Right ventricle myocardium superior (tissue), 1 donor: Measurements from ENCODE around the gene PRKCE. TPM values are rescaled to one million over a fixed set of nuclear protein-coding genes. Genes with fewer than 3 reads are reported as not detected.

Experiments
- ATAC-seq: fragments of 200-7000 bp; cut with Tn5 transposase; one replicate; pipeline ENCODE4 v1.9.1; 2020; ENCODE audit warnings: mild to moderate bottlenecking; ENCODE audit not compliant: poor library complexity
- DNase-seq: peaks from one replicate; pipeline ENCODE4 v3.0.0-alpha.2; 2020
- intact Hi-C: fragments of 100-400 bp; cut with DNase I; formaldehyde crosslinking; loops from one replicate; pipeline ENCODE4 v1.11.2; 2022
- total RNA-seq: library from RNA; stranded (reverse); fragmentation: NEBNext Ultra II Directional; extraction: Animal tissue kit (Norgen Biotek cat#: 25700); gene quantifications from one replicate; pipeline ENCODE4 v1.2.1, GENCODE V29; 2021
- donor health status: DM: no; HTN: yes; CAD: no; lungs with severe emphysema.

PRKCE gene
- total RNA-seq, 1 donor from 2014 or later, result 12.5 TPM

DNA sequence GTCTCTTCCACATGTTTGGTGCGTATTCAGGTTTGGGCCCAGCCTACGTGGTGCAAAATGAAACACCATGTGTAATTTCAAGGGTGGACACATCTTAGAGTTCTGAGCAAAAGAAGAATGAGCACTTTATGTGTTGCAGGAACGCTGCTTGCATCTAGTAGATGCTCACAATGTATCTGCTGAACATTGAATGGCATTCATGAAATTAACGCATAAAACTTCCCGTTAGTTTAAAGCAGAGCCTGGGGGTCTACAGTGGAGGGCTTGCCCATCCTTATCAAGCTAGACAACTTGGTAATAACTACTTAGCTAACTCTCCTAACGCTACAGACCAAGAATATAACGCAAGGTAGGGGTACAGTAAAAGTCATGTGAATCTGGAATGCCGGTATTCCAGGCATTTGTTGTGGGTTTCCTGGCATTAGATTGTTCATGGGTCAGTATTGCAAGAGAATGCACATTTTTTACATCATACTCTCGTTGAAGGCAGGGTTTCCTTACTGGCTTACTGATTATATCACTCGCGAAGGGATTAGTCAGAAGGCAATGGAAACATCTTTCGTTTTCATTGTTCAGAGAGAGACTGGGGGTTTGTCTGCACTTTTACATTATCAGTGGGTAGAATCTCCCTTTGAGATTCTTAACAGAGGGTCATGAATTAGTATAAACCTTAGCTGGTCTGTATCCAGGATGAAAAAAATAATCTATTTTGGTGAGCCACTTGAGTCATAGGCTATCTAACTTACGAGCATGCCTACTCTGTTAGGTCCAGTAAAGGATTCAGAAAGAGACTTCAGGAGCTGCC is 416.2 kb downstream of the PRKCE start:
- DNase-seq (no peak), ATAC-seq (no peak)
- intact Hi-C loops, result loop anchor here (10.0 kb wide), 2 partner anchors 67 to 297 kb away; no protein-coding TSS in a partner anchor

DNA sequence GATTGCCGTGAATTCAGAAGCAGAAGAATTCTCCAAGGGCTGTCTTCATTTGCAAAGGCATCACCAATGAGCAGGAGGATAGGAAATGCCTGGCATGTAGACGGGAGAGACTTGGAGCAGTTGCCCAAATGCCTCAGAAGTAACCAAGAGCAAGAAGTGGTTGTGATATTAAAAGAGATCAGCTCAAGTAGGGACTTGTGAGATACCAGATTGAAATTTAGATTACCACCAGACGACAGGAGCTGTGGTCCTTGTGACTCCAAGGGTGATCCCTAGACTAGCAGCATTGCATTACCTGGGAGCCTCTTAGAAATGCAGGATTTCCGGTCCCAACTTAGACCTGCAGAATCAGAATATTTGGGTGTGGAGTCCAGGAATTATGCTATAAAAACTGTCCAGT is 417.2 kb downstream of the PRKCE start:
- ATAC-seq, result no peak
- intact Hi-C loops, result loop anchor here (10.0 kb wide), 2 partner anchors 66 to 296 kb away; no protein-coding TSS in a partner anchor

DNA sequence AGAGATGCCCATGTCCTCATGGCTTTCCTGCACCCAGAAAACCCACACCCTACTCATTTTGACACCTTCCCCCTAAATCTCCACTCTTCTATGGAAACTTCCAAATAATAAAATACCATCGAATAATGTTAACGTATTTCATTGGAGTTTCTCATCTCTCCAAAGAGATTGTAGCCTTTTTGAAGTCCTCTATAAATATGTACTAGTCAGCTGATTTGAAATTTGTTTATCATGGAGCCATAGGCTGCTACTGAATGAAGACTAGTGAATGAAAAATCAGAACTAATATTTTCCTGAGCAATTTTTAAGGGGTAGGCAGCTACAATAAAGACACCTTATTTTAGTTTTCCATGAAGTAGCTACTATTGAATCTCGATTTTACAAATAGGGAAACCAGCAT is 419.6 kb downstream of the PRKCE start:
- intact Hi-C loops, result no loop called here
- no peak for ATAC-seq

More for the DNA sequence above, 417.2 kb downstream of the PRKCE start:
- DNase-seq, result no peak

DNA sequence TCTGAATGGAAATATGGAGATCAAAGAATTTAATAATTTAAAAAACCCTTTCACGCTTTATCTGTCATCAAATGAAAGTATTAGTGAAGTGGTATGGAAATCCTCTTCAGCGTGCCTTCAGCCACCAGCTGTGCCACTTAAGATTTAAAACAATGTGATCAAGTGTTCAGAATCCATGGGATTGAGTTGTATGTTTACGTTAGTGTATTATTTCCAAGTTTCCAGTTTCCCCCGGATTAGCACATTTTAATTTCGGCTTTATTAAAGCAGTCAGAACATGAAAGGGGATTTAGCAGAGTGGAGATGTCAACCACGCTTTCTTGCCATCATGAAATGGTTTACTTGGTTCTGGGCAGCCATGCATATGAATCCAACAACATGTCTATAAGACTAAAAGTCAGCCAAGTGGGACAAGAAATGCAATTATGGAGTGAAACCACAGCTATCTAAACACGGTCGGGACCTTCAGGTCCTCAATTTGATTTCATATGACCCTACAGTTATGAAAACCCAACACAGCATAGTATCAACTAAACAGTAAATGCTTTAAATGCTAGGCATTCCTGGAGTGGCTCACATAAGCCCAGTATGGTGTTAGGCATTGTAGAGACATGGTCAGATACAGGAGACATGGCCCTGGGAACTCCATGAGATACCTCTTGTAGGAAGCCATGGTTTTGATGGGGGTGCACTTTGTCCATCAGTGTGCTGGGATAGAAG is 420.8 kb downstream of the PRKCE start:
- ATAC-seq (no peak), DNase-seq (no peak)
- intact Hi-C loops, result no loop called here

More for the DNA sequence above, 419.6 kb downstream of the PRKCE start:
- no peak for DNase-seq

DNA sequence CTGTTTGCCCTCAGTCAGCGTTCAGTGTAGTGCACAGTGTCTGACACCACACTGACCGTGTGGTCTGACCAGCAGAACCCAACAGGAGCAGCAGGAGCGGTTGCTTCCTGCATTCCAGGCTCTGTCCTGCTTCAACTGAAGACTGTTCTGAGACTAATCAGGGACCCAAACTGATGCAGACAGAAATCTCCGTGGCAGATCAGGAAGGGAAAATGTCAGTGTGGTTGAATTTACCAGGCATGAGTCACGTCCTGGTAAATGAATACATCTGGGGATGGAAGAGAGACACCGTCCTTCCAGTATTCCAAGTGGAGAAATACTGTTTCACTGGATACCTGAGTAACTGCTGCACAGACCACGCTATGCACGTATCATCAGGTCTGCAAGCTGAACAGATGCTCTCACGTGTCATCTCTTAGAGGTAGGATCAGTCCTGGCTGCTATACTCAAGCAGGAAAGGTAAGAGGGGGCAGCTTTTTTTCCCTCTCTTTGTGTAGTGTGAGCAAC is 422.1 kb downstream of the PRKCE start:
- ATAC-seq, result no peak
- intact Hi-C loops, result no loop called here
- no peak for DNase-seq

DNA sequence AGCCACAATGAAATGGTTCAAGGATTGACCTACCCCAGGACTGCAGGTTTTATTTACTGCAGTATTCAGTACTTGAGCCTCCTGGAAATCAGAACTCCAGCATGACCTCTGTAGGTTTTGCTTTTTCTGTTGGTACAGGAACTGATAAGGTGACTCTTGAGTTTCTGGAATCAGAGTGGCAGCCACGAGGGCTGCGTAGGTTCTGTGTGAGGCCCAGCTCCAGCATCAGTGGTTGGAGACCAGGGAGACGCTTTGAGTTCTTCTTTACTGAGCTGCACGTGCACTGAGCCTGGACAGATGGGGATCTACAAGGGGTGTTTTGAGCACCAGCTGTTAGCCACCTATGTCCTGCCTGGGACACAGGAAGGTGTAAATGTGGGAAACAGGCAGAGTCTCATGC is 423.0 kb downstream of the PRKCE start:
- intact Hi-C loops, result no loop called here
- no peak for DNase-seq
- peak; percentile 60 for ATAC-seq

DNA sequence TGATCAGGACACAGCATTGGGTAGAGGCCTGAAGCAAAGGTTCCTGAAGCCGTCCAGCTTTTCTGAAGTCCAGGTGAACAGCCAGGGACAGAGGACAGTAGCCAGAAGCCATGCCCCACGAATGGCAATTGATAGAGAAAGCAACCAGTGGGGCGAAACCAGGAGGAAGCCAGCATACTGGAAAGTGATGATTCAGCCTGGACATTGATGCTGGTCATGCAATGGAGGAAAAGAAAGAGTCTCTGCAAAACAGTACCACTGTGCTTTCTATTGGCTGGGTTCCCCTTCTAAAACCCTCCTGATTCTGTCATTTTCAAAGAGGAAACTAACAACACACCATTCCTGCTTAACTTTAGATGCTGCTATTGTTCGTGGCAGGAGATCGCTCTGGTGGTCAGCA is 424.4 kb downstream of the PRKCE start:
- no peak for ATAC-seq
- no peak for DNase-seq
- intact Hi-C loops, result no loop called here

DNA sequence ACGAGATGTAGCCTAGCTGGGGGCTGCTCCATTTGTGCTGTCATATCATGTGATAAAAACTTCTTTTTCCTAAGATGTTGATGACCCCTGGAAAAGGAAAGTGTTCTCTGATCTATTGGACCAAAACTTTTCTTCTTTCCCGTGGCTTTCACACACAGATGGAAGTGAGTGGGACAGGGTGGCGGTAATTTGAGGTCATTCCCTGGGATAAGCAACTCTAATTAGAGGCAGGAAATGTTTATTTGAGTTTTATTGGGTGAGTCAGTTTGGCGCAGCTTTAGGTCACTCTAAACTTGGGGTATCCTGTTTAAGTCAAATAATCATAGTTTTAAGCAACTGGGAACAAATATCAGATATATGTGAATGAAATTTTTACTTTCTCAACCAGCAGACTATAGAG is 424.8 kb downstream of the PRKCE start:
- no peak for ATAC-seq
- intact Hi-C loops, result no loop called here
- no peak for DNase-seq

DNA sequence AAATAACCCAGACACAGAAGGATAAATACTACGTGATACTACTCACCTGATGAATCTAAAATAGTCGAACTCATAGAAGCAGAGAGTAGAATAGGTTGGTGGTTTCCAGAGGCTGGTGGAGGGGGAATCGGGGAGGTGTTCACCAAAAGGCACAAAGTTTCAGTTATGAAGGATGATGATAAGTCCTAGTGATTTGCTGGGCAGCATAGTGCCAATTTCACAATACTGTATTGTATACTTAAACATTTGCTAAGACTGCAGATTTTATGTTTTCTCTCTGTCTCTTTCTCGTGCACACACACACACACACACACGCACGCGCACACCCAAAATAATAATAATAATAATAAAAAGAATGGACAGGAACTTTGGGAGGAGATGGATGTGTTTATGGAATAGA is 425.4 kb downstream of the PRKCE start:
- intact Hi-C loops, result no loop called here
- ATAC-seq, result no peak
- no peak for DNase-seq

DNA sequence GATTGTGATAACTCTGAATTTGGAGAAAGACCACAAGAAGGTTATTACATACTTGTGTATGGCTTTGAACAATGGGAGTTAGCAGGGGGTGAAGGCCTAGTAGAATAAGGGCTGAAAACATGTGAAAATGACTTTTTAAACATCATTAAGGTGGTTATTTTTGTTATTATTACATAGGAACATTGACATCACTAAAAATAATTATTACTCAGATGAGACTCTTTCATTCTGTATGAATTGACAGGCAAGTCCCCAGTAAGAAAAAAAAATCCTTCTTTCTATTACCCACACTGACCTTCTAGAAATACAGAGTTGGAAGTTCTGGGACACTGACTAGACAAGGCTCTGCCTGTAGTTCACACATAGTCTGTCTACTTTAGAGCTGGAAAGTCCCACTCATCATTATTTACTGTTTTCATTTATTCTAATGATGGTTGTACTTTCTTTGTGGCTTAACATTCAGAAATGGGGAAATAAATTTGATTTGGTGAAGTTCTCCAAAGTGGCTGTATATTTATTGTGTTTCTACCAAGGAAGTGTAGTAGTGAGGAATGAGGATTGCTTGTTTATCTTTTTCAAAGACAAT is 426.1 kb downstream of the PRKCE start:
- intact Hi-C loops, result no loop called here
- ATAC-seq (no peak), DNase-seq (no peak)

DNA sequence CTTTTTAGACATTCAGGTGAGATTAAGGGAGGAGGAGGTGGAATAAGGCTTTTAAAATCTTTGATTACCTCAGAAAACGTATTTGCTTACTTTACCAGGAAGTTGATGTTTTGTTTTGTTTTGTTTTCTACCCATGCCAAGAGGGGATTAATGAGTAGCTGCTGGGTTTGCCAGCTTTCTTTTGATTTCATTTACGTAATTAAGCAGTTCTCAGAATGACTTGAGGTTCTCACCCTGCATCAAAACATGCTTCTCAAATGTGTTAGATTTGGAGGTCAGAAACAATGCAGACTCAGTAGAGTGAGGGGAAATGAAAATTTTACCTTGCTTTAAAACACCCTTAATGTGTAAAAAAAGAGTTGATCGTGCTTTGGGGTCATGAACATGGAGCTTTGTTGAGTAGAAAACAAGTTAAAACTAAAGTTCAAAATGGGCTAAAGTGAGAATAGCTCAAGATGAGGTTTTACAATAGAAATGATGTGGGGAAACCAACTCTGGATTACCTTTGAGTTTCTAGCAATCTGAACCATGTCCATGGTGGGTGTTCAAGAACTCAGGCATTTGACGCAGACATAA is 428.6 kb downstream of the PRKCE start:
- no peak for DNase-seq
- ATAC-seq, result no peak
- intact Hi-C loops, result no loop called here

DNA sequence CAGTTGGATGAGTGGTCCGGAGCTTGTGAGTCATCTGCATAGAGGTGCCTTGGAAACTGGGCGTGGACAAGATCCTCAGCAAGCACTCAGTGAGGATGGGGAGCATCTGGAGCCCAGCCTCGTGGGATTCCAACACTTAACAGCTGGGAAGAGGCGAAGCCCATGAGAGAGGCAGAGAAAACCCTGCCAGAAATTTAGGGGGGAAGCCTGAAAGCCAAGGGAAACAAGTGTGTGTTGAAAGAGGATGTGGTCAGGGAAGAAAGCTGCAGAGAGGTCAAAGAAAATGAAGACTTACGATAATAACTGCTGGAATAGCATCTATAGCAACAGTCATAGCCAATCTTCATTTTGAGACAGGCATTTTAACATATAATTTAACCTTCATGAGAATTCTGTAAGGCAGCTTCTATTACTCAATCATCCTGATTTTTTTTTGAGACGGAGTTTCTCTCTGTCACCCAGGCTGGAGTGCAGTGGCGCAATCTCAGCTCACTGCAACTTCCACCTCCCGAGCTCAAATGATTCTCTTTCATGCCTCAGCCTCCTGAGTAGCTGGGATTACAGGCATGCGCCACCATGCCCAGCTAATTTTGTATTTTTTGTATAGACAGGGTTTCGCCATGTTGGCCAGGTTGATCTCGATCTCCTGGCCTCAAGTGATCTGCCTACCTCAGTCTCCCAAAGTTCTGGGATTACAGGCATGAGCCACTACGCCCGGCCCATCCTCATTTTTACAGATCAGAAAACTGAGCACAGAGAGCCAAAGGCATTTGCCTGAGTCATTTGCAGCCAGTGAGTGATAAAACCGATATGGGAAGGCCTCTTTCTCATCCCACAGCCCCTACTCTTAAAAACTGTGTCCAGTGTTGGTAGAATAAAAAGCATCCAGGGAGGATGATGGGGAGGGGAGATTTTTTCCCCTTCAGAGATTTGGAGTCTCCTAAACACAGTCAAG is 431.3 kb downstream of the PRKCE start:
- intact Hi-C loops, result no loop called here
- ATAC-seq, result peak; percentile 79

DNA sequence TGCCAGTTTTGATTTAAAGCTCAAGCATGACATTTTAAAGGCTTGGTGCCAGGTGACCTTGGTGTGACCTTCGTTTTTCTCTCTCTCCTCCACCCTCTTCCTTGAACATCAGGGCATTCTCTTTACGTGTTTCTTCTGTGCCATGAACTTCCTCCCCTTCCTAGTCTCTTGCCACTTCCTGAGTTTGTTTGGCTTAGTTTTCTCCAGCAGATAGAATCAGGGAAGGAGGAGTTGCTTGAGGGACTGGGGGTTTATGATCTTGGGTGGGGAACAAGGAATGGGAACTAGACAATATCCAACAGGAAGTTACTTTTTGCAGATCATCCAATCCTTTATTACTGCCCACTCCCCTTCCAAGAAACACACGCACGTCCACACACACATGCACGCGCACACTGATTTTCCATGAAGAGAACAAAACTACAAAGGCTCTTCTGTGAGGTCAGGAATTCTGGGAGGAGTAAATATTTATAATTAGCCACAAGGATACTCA is 435.1 kb downstream of the PRKCE start:
- no peak for ATAC-seq

More for the DNA sequence above, 431.3 kb downstream of the PRKCE start:
- peak; percentile 71 for DNase-seq

DNA sequence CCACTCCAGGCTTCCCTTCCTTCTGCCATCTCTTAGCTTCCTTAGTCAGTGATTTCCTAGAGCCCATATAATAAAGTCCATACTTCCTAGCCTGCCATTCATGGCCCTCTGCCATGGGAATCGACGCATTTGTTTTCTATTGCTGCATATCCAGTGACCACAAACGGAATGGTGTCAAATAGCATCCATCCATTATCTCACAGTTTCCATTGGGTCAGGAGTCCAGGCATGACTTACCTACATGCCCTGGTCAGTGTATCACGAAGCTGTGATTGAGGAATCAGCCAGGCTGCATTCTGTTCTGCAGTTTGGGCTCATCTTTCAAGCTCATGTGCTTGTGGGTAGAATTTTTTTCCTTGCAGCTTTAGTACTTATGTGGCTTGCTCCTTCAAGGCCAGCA is 436.0 kb downstream of the PRKCE start:
- ATAC-seq (no peak), DNase-seq (no peak)
- intact Hi-C loops, result no loop called here

More for the DNA sequence above, 435.1 kb downstream of the PRKCE start:
- DNase-seq, result no peak
- intact Hi-C loops, result no loop called here

DNA sequence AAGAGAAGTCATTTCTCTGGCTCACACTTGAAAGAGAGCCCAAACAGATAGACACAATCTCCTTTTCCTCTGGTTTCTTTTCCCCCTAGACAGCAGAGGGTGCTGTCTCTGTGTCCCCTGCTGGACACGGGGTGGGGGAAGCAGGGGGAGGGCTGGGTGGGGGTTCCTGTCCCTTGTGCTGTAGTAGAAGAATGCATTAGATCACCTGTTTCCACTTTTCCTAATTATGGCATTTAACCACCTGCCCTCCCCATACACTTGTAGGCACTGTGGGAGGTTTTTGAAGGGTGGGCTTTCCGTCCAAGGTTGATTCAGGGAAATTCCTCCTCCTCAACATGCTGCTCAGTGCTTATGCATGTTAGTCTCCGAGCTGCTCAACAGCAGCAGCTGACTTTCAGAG is 439.5 kb downstream of the PRKCE start:
- intact Hi-C loops, result no loop called here
- DNase-seq, result no peak
- peak; percentile 40 for ATAC-seq

DNA sequence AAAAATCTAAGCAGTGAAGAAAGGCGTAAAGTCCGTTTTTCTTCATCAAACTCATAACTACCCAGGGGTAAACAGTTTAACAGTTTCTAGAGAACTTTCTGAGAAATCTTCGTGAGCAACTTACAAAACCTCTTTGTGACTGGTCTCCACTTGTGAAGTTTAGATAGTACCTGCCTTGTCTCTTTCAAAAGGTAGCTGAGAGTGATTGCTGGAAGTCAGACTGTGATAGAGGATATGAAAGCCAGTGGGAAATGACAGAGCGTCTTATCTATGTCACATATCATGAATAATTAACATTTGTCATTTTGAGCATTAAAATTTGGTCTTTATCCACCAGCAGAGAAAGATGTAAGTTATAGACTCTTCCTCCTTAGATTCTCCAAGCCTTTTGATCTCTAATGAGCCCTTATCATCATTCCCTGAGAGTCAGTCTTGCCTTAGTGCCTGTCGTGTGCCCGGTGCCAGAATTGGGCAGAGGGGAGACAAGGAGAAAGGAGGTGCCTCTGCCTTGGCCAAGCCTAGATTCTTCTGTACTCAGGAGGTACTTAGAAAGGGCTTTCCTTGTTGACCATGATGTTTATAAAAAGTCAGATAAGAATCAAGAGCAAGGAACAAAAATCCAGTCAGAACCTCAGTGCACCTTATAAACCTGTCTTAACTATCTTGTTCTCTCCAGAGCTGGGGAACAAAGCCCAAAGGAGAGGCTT is 440.6 kb downstream of the PRKCE start:
- intact Hi-C loops, result no loop called here
- DNase-seq, result no peak
- no peak for ATAC-seq

DNA sequence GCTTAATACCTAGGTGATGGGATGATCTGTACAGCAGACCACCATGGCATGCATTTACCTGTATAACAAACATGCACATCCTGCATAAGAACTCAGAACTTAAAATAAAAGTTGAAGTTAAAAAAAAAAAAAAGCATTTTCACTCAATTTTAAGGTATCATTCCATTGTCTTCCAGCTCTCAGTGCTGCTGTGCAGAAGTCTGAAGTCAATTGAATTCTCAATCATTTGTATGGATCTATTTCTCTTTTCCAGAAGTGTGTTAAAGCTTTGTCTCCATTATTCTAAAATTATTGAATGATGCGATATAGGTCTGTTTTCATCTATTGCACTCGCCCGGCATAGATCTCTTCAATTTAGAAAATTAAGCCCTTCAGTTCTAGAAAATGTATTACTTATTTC is 443.2 kb downstream of the PRKCE start:
- intact Hi-C loops, result no loop called here
- DNase-seq (no peak), ATAC-seq (no peak)
